Activated CD8-positive, alpha-beta memory T cell treated with anti-CD3 and anti-CD28 coated beads, Interleukin-2, amount 50 U/mL, for 1 hour (primary cell): ENCODE data around the gene RBM15.
A peak's percentile ranks its signal among the peaks of the same experiment; 100 is the strongest.

Source experiments
- DNase-seq: peaks from one replicate; pipeline ENCODE4 v3.0.0-alpha.2; 2020; ENCODE audit errors: extremely low read depth

Gene RBM15

GRCh38 chr1:110338886-110339406 lies at the start of gene RBM15:
Gene RBM15 (plus strand): TSS chr1:110339377. CDS start chr1:110339406, 29 bp downstream.
- peak; percentile 97 for DNase-seq

GRCh38 chr1:110291241-110292030 lies 47.7 kb upstream of the RBM15 start:
- DNase-seq = no peak

GRCh38 chr1:110292031-110292741 lies 47.0 kb upstream of the RBM15 start:
- DNase-seq = no peak

- DNase-seq = no peak
Measured at GRCh38 chr1:110293601-110294104, 45.5 kb upstream of the RBM15 start.

- DNase-seq = no peak
Measured at GRCh38 chr1:110294308-110294707, 44.9 kb upstream of the RBM15 start.

GRCh38 chr1:110298991-110299390 lies 40.2 kb upstream of the RBM15 start:
- DNase-seq = no peak

GRCh38 chr1:110300412-110301085 lies 38.6 kb upstream of the RBM15 start:
- DNase-seq = no peak

GRCh38 chr1:110302836-110303235 lies 36.3 kb upstream of the RBM15 start:
- DNase-seq = no peak

GRCh38 chr1:110305900-110306420 lies 33.2 kb upstream of the RBM15 start:
- DNase-seq = no peak

- no peak for DNase-seq
Measured at GRCh38 chr1:110307239-110307974, 31.8 kb upstream of the RBM15 start.

- no peak for DNase-seq
Measured at GRCh38 chr1:110308247-110308646, 30.9 kb upstream of the RBM15 start.

- DNase-seq = no peak
Measured at GRCh38 chr1:110309139-110309538, 30.0 kb upstream of the RBM15 start.

- no peak for DNase-seq
Measured at GRCh38 chr1:110309767-110310166, 29.4 kb upstream of the RBM15 start.

GRCh38 chr1:110310300-110310699 lies 28.9 kb upstream of the RBM15 start:
- no peak for DNase-seq

- DNase-seq = peak; percentile 49
Measured at GRCh38 chr1:110312188-110313121, 26.7 kb upstream of the RBM15 start.

- no peak for DNase-seq
Measured at GRCh38 chr1:110316735-110317134, 22.4 kb upstream of the RBM15 start.

GRCh38 chr1:110318046-110318445 lies 21.1 kb upstream of the RBM15 start:
- no peak for DNase-seq

- no peak for DNase-seq
Measured at GRCh38 chr1:110319332-110320167, 19.6 kb upstream of the RBM15 start.

- no peak for DNase-seq
Measured at GRCh38 chr1:110320168-110320518, 19.0 kb upstream of the RBM15 start.
